NCI-H1417 (cell line): Measurements from ENCODE around the gene RPL41.

ENCODE experiments used
- DNase-seq, 3 experiments: peaks; one replicate each; lab custom pipeline; 2025; lab: John Stamatoyannopoulos, UW

The RPL41 gene

DNA sequence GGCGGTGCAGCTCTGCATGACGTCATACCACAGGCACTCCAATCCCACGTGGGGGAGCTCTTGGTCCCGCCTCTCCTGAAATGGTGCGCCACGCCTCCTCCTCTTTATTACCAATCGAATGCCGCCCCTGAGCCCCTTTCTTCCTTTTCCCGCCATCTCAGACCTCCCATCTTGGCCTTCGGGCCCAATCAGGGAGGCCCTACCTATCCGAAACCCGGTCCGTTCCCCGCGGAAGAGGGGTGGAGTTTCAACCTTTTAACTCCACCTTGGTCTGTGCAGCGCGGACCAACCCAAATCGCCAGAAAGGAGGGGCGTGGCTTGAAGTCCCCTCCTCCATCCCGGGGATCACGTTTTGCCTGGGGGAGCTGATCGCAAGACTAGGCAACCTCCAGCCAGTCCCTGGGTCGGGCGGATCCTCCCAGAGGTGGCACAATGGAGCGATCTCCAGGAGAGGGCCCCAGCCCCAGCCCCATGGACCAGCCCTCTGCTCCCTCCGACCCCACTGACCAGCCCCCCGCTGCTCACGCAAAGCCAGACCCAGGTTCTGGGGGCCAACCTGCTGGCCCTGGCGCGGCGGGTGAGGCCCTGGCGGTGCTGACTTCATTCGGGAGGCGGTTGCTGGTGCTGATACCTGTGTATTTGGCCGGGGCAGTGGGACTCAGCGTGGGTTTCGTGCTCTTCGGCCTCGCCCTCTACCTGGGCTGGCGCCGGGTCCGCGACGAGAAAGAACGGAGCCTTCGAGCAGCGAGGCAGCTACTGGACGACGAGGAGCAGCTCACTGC lies 11.6 kb downstream of the RPL41 start, which contains the start of gene ESYT1:
Gene ESYT1, plus strand, starts transcription at position 380 of the 782 bp plus-strand sequence. Its CDS starts 53 bp downstream, at position 433.
- DNase-seq = peak; percentile 99 to 100 (median 99)

DNA sequence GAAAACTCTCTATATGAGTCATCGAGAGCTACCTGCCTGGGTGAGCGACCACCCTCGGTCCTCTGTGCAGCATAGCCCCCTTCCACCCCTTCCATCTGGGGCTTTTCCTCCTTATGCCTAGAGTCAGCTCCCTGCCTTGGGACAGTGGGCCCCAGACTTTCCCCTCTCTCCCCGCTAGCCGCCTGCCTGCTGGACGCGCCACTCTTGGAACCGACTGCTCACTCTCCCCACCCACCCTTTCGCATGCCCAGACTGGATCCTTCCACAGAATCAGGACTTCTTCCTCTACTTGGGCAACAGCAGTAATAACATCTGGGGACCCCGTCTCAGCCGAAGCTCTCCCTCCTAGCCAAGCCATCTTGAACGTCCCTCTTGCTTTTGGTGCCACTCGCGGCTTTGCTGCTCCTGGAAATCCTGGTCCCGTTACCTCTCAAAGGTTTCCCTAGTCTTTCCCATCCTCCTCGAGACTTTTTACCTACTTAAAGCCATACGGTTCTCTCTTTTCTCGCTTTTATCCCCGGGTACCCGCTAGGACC lies 12.3 kb downstream of the RPL41 start:
- peak in 2 of 3 experiments; percentile 67 to 69 for DNase-seq

GRCh38 chr12:56129206-56129941 lies 12.9 kb downstream of the RPL41 start:
- DNase-seq = peak; percentile 21 to 74 (median 69)

- DNase-seq = no peak
Measured at GRCh38 chr12:56129942-56130495, 13.6 kb downstream of the RPL41 start.

GRCh38 chr12:56130876-56131275 lies 14.4 kb downstream of the RPL41 start:
- no peak for DNase-seq

DNA sequence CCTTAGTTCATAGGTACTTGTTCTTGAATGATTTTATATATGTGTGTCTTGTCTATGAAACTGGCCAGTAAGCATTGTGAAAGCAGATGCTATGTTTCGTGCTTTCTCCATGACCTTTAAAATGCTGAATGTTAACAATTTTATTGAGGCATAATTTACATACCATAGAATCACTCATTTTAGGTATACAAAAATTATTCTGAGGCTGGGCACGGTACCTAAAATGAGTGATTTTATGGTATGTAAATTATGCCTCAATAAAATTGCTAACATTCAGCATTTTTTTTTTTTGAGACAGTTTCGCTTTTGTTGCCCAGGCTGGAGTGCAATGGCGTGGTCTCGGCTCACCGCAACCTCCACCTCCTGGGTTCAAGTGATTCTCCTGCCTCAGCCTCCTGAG lies 18.5 kb downstream of the RPL41 start:
- no peak for DNase-seq

DNA sequence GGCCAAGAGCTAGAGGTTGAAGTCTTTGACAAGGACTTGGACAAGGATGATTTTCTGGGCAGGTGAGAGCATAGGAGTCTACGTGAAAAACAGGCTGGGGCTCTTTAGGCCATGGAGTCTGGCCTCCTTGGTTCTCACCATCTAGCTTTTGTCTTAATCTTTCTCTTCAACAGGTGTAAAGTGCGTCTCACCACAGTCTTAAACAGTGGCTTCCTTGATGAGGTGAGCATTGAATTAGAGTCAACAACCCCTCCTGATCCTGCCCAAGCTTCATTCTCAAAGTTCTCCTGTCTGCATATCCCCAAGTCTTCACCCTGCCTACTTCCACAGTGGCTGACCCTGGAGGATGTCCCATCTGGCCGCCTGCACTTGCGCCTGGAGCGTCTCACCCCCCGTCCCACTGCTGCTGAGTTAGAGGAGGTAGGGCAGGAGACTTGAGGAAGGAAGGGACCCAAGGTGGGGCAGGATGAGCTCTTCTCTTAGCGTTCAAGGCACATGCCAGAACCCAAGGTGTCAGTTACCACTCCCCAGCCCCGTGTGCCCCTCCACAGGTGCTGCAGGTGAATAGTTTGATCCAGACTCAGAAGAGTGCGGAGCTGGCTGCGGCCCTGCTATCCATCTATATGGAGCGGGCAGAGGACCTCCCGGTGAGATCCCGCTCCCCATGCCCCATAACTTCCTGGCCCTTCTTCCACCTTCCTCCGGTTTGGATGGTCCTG lies 21.6 kb downstream of the RPL41 start:
- no peak for DNase-seq

DNA sequence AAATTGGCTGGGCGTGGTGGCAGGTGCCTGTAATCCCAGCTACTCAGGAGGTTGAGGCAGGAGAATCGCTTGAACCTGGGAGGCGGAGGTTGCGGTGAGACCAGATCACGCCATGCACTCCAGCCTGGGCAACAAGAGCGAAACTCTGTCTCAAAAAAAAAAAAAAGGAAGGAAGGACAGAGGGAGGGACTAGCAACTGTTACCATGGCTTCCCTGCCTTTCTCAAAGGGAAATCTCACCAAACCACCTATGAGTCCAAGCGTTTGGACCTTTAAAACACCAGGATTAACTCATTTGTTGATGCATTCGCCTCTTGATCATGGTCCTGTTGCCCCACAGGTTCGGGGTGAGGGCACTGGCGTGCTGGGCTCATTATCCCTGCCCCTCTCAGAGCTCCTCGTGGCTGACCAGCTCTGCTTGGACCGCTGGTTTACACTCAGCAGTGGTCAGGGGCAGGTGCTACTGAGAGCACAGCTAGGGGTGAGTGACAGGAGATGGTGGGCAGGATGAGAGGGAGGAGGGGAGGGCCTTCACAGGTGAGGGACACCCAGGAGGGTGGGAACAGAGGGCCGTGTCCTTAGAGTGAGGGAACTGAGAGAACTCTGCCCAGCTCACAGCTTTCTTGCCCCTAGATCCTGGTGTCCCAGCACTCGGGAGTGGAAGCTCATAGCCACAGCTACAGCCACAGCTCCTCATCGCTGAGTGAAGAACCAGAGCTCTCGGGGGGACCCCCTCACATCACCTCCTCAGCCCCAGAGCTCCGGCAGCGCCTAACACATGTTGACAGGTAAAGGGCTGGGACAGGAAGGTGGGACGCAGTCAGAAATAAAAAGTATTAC lies 25.7 kb downstream of the RPL41 start:
- no peak for DNase-seq

DNA sequence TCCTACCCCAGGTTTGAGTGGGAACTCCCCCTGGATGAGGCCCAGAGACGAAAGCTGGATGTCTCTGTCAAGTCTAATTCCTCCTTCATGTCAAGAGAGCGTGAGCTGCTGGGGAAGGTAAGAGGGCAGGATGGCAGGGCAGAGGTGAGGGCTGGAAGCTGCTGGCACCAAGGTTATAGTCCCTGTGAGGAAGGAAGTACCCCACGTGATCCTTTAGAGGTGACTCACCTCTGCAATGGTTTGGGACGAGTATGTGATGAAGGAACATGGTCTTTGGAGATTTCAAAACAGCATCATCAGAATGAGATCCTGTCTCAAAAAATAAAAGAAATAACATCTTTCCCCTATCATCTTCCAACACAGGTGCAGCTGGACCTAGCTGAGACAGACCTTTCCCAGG lies 26.8 kb downstream of the RPL41 start:
- no peak for DNase-seq

- DNase-seq = no peak
Measured at GRCh38 chr12:56143870-56144269, 27.4 kb downstream of the RPL41 start.

DNA sequence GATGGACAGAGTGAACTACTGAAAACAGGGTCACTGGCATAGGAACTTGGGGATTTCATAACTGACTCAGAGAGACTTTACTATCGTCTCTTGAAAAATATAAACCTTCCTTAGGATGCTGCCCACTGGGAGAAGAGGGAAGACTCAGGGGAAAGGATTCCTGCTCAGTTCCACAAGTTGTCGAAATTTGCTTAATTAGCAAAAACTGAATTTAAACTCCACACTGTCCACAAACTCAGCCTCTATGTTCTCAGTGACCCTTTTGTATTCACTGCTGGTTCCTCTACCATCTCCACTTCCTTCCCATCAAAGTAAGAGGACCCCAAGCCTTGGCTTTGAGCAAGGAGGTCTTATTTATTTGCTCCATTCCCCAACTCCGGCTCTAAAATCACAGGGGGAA lies 28.8 kb downstream of the RPL41 start:
- no peak for DNase-seq

DNA sequence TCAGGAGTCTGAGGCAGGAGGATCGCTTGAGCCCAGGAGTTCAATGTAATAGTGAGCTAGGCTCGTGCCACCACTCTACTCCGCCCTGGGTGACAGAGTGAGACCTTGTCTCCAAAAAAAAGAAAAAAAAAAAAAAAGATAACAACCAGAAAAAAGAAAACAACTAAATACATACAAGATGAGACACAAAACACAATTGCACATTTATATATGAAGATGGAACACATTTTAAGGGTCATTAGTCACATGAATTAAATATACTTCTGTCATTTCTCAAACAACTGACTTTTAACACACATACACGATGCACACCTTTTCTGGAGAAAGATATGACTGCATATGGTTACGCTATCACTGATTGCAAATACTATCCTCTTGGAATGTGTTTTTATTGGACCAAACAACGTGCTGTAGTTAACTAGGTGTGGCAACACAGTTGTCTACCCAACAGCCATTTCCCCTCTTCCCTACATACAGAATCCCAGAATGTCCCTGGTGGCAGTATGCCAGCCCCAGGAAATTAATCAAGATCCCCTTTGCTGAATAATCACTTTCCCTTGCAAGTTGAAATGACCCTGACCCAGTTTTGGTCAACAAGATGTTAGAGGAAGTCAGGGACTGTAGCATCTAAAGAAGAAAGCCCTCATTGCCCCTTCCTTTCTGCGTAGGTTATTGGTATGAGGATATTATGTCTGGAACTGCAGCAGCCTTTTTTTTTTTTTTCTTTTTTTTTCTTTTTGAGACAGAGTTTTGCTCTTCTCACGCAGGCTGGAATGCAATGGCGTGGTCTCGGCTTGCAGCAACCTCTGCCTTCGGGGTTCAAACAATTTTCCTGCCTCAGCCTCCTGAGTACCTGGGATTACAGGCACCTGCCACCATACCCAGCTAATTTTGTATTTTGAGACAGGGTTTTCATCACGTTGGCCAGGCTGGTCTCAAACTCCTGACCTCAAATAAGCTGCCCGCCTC lies 30.3 kb downstream of the RPL41 start:
- peak in 1 of 3 experiments; percentile 33 for DNase-seq

GRCh38 chr12:56150563-56150962 lies 34.1 kb downstream of the RPL41 start:
- peak in 2 of 3 experiments; percentile 10 to 45 for DNase-seq

GRCh38 chr12:56151672-56152131 lies 35.3 kb downstream of the RPL41 start:
- DNase-seq = peak; percentile 49 to 88 (median 82)

DNA sequence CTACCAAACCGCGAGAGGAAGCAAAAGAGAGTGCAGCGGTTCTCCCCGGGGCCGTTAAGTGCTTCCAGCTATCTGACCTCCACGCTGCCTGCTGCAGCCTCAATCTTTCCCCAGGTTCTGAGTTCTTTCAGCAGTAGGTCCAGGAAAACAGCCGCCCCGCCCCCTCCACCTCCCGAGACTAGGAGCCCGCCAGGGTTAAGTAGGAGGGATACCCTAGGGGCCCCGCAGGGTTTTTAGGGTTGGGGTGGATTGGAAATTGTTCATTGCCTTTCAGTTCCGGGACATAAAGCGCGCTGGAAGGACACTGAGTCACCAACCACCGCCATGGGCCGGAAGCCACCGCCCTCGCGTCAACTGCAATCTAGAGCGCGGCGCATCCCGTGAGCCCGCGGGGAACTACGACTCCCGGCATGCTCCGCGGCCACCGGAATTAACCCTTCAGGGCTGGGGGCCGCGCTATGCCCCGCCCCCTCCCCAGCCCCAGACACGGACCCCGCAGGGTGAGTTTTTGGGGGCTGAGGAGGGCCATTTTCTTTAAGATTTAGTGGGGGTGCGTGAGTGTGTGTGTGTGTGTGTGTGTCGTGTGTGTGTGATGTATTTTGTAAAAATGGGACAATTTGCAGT lies 35.8 kb downstream of the RPL41 start, which contains the start of gene MYL6B:
Gene MYL6B, plus strand, starts transcription at position 456 of the 624 bp plus-strand sequence. CDS start 1,332 bp downstream, outside the sequence.
- DNase-seq = peak; percentile 94 to 95 (median 94)

- DNase-seq = peak in 2 of 3 experiments; percentile 61
Measured at GRCh38 chr12:56152756-56153677, 36.6 kb downstream of the RPL41 start.

GRCh38 chr12:56153678-56154065 lies 37.2 kb downstream of the RPL41 start:
- no peak for DNase-seq

- DNase-seq = peak in 2 of 3 experiments; percentile 67 to 85
Measured at GRCh38 chr12:56154246-56154771, 37.9 kb downstream of the RPL41 start.
